NB4 (cell line): ENCODE measurements around the gene CPA5.

Experiments used
- DNase-seq: peaks from one replicate; pipeline ENCODE4 v3.0.0; 2010; ENCODE audit warnings: low read depth
- H3K4me3 ChIP-seq: one replicate; pipeline ENCODE4 v1.5.1; 2011; ENCODE audit warnings: mild to moderate bottlenecking, low read depth, low read length, moderate library complexity
- MYC ChIP-seq: IDR thresholded peaks from 2 replicates; pipeline ENCODE4 v1.6.1; 2011; ENCODE audit warnings: low read depth, low read length
- POLR2A ChIP-seq: IDR thresholded peaks from 2 replicates; pipeline ENCODE4 v1.6.1; 2011; ENCODE audit warnings: mild to moderate bottlenecking; ENCODE audit not compliant: insufficient read length; ENCODE audit errors: extremely low read depth
- TF ChIP-seq, protein P1 (sequence below): IDR thresholded peaks from one replicate; pipeline ENCODE4 v1.5.1; 2012; ENCODE audit warnings: low read depth, low read length
- TF ChIP-seq, protein P2 (sequence below): IDR thresholded peaks from 2 replicates; pipeline ENCODE4 v1.6.1; 2011; ENCODE audit warnings: low read depth, low read length

Gene CPA5, protein sequence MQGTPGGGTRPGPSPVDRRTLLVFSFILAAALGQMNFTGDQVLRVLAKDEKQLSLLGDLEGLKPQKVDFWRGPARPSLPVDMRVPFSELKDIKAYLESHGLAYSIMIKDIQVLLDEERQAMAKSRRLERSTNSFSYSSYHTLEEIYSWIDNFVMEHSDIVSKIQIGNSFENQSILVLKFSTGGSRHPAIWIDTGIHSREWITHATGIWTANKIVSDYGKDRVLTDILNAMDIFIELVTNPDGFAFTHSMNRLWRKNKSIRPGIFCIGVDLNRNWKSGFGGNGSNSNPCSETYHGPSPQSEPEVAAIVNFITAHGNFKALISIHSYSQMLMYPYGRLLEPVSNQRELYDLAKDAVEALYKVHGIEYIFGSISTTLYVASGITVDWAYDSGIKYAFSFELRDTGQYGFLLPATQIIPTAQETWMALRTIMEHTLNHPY

DNA sequence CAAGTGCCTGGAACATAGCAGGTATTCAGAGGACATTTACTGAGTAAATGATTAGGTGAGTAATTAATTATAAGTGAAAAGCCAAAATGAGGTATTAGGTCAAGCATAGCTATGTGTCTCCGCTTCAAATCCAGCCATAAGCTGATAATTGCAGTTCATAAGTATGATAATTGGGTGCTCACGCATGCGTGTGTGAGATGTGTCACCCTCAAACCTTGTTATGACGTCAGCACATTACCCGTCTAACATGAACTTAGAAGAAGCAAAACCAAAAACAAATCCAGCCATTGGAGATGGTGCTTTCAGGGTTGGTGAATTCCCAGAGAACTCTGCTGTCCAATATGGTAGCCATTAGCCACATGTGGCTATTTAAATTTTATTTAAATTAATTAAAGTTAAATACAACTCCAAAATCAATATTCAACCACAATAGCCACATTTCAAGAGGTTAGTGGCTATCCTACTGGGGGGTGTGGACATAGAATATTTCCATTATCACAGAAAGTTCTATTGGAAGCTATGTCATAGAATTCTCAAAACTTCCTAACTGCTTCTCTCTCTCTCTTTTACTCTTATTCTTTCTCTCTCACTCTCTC is at the start of gene CPA5:
Gene CPA5, plus strand, starts transcription at position 546 of the 596 bp plus-strand sequence. CDS start 1,670 bp downstream, outside the sequence.
- TF ChIP-seq, protein P1, sequence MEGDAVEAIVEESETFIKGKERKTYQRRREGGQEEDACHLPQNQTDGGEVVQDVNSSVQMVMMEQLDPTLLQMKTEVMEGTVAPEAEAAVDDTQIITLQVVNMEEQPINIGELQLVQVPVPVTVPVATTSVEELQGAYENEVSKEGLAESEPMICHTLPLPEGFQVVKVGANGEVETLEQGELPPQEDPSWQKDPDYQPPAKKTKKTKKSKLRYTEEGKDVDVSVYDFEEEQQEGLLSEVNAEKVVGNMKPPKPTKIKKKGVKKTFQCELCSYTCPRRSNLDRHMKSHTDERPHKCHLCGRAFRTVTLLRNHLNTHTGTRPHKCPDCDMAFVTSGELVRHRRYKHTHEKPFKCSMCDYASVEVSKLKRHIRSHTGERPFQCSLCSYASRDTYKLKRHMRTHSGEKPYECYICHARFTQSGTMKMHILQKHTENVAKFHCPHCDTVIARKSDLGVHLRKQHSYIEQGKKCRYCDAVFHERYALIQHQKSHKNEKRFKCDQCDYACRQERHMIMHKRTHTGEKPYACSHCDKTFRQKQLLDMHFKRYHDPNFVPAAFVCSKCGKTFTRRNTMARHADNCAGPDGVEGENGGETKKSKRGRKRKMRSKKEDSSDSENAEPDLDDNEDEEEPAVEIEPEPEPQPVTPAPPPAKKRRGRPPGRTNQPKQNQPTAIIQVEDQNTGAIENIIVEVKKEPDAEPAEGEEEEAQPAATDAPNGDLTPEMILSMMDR, result no peak
- TF ChIP-seq POLR2A (no peak), MYC (no peak)
- TF ChIP-seq, protein P2, sequence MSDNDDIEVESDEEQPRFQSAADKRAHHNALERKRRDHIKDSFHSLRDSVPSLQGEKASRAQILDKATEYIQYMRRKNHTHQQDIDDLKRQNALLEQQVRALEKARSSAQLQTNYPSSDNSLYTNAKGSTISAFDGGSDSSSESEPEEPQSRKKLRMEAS, result no peak
- no peak within 1 kb of the TSS for H3K4me3 ChIP-seq
- DNase-seq, result no peak

DNA sequence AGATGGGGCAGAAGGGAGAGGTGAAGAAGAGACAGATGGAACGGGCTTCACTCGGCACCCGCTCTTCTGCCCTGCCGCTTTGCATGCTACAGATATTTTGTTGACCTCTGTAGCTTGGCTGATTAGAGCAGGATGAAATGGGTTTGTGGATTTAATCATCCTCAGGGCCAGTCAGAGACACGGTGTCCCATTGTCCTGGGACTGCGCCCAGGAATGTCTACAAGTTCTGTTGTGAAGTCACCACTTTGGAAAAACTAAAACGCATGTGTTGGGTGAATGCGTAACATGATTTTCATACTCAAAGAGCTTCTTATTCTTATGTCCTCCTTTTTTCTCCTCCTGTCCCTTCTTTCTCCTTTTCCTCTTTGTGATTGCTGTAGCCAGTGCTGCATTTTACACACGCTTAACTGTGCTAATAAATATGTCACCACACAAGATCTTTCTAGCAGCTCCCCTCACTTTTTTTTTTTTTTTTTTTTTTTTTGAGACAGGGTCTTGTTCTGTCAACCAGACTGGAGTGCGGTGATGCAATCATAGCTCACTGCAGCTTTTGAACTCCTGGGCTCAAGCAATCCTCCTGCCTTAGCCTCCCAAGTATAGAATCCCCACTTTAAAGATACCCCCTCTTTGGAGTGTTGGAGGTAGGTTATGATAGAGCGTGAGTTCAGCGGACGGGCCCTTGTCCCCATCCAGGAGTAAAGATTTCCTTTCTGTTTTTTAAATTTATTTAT is 48.2 kb upstream of the CPA5 start:
- TF ChIP-seq POLR2A (no peak), MYC (no peak)
- no peak overlapping the region for H3K4me3 ChIP-seq
- no peak for DNase-seq

DNA sequence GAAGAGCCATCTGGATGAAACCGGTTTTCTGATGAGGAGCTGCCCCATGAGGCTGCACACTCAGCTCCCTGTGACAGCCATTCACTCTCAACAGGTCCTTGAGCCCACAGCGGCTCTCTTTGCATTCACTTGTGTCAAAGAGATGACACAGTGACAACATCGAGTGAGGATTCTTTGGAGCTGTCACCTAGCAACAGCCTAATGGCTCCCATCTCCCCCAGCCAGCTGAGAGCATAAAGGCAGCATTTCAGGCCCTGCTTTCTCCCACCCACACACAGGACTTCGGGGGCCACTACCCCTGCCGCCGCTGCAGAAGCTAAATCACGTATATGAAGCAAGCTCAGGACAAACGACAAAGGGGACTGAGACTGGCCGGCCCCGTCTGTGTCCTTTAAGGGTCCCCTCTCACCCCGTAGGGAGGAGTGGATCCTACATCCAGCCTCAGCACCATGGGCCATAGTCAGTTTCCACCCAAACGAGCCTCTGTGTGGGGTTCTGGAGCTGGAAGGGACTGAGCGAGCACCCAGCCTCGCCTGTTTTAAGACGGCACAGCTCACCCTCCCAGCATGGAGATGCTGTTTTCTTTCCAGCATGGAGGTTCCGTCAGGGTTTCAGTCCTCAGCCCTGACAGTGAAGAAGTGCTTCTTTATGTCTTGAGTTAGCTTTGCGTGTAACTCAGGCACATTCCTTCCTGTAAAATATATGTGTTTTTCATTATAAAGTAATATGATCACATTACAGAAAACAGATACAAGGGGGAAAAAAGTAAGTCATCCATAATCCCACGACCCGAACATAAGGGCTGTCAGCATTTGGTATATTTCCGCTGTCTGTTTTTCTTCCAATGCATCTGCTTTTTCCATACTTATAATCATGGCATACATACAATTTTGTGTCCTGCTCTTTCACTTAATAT is 46.7 kb upstream of the CPA5 start:
- DNase-seq, result no peak
- no peak overlapping the region for H3K4me3 ChIP-seq
- TF ChIP-seq MYC, result no peak
- no peak for TF ChIP-seq POLR2A

DNA sequence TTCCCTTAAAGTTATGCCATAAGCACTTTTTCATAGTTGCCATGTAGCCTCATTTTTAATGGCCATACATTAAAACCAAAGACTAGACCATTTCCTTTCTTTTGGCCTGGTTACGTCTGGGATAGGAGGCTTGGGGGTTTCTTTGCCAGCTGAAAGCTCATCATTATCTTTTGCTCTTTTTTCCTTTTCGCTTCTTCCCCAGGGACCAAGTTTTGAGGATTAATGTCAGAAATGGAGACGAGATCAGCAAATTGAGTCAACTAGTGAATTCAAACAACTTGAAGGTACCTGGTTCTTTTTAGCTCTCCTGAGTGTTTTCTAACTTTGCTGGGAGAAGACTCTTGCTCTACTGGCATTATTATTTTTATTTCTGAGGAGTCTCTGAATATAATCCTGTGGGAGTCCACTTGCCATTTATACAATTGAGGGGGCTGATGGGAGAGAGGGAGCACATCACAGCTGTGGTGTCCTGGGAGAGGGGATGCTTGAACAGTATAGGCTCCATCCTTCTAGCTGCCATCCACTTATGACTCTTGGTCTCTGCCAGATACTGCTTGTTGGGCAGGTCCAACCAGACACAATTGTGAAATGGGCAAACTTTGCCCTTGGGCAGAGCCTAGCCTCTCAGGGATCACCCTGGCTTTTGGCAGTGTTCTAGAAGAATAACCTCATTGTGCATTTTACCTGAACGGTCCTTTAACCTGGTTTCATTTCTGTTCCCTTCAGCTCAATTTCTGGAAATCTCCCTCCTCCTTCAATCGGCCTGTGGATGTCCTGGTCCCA is 45.9 kb upstream of the CPA5 start:
- no peak for DNase-seq

DNA sequence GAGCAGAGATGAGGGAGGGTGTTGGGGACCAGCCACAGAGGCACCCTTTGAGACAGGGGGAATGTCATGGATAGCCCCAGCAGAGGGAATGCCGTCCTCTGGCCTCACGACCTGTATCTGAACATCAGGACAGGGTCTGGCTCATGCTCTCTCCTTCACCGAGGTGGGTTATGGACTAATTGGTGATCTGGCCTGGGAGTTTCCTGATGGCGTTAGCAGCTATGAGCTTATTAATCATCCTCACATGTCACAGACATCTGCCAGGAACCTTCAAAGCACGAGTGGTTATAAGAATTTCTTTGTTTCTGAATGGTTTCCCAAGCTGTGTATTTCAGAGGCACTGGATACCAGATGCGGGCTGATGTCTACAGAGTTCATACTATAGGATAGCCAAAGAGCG is 44.8 kb upstream of the CPA5 start:
- TF ChIP-seq, protein P1, result no peak
- TF ChIP-seq, protein P2, result no peak
- no peak for DNase-seq
- H3K4me3 ChIP-seq, result no peak overlapping the region

More for the DNA sequence above, 45.9 kb upstream of the CPA5 start:
- TF ChIP-seq POLR2A, result no peak
- no peak for TF ChIP-seq MYC
- TF ChIP-seq, protein P2, result no peak
- TF ChIP-seq, protein P1, result no peak
- H3K4me3 ChIP-seq, result no peak overlapping the region

DNA sequence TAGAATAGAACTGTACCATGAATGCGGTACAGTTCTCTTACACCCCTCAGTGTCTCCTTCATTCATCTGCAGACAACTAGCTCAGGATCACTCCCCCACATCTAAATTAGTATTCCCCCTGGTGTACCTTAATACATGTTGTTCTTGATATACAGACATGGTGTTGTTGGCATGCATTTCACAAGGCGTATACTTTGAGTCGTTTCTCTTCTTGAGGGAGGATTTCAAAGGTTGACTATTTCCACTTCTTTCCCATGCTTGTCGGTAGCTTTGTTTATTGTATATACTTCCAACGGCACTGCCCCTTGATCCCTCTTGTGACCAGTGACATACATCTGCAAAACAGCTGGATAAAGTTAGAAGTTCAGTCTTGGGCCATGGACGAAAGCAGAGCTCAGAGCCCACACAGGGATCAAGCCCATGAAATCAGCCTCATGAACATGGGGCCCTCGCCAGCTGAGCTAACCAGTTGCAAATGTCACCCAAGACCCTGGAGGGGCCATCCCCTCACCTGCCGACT is 43.1 kb upstream of the CPA5 start:
- H3K4me3 ChIP-seq, result no peak overlapping the region
- TF ChIP-seq POLR2A (no peak), MYC (no peak)
- TF ChIP-seq, protein P2, result no peak
- TF ChIP-seq, protein P1, result no peak
- DNase-seq, result no peak
